NCI-H1417 (cell line): ENCODE results near the gene ATP10A.

ENCODE experiments used
- DNase-seq, 3 experiments: peaks; one replicate each; lab custom pipeline; 2025; lab: John Stamatoyannopoulos, UW

ATP10A gene

DNA sequence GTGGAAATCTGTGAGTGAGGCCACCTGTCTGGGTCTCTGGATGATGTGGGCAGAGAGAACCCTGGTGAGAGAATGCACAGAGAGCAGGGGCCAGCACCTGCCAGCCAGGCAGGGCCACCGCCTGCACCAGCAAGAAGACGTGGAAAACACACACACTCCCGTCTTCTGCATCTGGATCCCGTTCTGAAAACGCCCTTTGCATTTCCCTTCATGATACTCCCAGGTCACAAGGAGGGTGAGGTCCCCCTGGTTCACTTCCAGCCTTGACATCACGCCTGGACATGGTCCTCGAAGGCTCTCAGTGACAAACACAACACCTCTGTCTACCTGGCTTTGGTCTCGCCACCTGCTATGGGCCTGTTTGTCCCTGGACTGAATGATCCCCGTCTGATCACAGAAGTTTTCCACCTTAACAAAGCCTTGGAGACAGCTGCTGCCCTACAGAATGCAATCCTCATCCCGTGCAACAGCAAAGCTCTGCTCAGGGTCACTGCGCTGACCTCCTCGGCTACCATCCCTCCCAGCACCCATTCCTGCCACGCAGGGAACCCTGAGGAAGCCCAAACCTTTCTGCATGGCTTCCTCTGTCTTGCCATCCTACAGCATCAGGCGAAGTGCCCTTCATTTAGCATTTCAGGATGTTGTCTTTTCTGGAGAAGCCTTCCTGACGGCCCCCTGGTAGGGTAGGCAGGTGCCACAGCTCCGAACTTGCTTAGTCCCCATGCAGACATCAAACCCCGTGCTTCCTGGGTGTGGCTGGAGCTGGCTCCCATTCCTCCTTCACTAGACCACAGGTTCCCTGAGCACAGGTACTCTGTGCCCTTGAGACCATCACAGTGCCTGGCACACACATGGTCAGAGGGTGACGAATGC is 122.5 kb downstream of the ATP10A start:
- DNase-seq = no peak

DNA sequence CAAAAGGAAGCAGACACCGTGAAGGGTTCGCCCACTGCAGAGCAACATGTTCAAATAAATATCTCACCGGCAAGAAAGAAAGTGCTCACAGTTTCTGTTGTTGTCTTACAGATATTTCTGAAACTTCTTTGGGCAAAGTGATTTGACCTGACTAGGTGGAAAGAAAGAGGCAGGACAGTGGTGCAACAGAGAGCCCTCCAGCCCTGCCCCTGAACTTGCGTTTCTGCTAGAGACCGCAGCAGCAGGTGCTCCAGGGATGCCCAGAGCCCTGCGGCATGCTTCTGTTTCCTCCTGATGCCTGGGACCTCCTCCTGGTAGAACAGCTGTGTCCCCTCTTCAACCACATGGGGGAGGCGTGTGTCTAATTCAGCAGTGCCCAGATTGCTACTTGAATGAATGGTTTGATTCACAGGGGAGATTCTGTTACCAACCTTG is 123.4 kb downstream of the ATP10A start:
- DNase-seq = no peak

DNA sequence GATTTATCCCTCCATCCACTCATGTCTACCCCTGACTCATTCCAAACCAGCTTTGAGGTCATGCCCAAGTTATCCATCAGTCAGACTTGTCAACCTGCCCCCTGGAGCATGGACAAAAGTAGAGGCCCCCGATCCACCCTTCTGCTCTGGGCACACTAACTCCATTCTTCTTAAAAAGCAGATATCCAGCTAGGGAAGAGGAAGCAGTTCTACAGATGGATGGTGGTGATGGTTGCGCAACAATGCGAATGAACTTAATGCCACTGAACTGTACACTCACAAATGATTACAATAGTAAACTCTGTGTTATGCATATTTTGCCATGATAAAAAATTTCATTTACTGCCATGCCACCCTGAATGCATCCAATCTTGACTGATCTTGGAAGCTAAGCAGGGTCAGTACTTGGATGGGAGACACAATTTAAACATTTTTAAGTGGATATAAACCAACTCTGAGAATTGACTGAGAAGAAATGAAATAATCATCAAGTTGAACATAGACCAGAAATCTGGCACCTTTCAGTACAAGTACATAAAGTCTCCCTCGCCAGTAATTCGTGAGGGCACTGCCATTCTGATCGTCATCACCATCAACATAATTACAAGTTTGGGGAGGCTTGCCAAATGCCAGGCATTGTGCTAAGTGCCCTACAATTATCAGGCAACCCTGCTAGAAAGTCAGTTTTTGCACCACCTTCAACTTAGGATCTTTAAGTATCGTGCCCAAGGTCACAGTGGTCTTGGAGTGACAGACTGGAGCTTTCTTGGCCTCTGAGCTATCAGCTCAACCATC is 124.8 kb downstream of the ATP10A start:
- DNase-seq = no peak

DNA sequence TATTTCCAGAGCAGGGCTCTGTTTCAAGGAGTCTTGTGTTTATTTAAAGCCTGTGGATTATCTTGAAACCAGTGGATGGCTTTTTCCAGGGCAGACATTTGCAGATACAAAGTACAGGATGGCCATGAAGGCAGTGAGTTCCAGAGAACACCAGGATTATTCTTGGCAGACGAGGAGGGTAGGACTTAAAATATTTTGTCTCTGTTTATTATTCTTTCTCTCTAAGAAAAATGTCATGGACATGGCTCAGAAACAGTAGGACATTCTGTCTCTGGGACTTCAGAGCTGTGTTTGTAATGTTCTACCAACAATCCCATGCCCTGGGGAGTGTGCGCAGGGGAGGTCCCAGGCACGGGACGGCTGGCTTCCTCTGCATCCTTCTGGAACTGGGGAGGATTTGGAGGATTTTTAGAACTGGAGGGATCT is 125.9 kb downstream of the ATP10A start:
- no peak for DNase-seq

- no peak for DNase-seq
These were observed 126.7 kb downstream of the ATP10A start for GRCh38 chr15:25736461-25736860.

DNA sequence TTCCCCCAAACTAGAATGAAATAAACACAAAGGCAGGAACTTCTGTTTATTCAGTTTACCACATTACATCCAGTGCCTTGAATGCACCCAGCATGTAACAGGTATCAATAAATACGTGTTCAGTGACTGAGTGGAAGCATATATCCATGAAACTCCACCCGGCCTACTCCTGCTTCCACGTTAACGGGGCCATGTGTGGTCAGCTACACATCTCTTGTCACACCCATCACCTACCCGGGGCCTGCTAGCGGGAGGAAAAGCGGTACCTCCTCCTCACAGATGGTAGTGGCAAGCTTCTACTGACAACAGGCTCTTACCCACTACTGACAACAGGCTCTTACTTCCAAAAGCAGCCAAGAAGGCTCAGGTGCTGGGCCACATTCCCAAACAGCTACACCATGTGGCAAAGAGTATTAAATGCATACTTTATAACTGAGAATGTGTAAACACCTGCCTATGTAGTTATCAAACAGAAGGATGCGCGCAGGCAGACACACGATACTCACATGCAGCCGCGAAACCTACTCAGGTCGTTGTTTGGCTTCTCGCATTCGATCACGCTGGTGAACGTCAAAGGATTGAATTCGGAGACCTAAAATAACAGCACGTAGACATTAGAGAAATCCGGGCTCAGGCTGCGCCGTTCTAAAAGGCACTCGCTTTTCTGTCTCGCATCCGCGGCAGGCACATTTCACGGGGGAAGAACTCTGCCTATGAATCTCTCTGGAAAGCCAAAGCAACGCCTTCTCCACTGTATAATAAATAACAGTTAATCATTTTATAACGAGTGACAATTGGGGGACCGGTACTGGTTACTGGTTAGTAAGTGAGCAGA is 127.4 kb downstream of the ATP10A start:
- no peak for DNase-seq

DNA sequence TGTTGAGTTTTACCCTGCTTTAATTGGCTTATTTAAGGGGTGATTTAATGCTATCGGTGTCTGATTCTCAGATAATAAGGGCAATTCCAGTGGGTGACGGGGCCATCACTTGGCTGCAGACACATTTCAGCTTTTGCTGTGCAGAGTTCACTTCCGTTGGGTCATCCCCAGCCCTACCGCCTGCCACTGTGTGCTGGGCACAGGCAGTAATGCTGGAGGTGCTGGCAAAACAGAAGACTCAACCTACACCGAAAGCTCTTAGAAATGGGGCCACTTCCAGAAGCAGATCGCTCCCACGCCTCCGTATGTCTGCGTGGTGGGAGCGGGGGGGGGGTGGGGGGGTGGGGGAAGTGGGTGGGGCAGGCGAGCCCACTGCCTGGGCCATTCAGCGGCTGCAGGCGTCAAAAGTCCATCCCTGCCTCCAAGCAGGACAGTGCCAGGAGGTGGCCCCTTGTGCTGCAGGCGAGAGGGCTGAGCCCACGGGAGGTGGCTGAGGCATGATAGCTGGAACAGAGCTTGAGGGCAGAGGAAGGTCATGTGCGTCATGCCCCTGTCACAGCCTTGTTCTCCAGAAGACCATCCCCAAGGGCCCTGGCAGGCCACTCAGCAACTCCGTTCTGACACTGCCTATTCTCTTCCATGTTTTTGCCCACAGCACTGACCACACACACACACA is 128.3 kb downstream of the ATP10A start:
- no peak for DNase-seq

DNA sequence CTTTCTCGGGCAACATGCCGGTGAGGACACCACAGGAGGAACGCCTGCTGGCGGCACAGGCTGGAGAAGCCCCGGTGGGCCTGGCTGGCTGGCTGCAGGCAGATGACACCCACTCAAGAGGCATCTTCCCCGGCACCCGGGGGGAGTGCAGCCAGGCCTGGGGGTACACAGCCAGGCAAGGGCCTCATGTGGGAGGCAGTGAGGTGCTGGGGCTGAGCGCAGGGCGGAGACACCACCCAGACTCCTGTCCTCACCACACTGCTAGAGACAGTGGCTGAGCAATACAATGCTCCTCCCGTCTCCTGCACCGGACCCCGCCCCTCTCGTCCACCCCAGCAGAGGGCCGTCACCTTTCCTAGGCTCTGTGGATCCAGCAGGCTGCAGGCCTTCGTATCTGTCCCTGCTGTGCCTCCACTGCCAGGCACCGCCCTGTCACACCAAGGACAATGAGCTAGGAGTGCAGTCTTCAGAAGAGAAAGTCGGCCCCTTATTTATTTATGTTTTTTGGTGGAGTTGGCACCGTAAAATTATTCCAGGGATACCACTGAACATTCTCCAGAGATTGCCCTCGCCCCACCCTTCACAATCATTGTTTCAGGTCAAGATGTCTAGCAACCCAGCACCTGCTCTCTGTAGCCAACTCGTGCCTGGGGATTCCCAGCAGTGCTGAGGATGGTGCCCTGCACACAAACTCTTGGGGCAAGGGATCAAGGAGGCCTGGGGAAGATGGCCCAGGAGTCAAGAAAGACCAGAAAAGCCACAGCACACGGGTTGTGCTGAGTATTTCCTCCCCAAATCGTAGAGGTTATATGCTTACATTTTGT is 129.1 kb downstream of the ATP10A start:
- no peak for DNase-seq

DNA sequence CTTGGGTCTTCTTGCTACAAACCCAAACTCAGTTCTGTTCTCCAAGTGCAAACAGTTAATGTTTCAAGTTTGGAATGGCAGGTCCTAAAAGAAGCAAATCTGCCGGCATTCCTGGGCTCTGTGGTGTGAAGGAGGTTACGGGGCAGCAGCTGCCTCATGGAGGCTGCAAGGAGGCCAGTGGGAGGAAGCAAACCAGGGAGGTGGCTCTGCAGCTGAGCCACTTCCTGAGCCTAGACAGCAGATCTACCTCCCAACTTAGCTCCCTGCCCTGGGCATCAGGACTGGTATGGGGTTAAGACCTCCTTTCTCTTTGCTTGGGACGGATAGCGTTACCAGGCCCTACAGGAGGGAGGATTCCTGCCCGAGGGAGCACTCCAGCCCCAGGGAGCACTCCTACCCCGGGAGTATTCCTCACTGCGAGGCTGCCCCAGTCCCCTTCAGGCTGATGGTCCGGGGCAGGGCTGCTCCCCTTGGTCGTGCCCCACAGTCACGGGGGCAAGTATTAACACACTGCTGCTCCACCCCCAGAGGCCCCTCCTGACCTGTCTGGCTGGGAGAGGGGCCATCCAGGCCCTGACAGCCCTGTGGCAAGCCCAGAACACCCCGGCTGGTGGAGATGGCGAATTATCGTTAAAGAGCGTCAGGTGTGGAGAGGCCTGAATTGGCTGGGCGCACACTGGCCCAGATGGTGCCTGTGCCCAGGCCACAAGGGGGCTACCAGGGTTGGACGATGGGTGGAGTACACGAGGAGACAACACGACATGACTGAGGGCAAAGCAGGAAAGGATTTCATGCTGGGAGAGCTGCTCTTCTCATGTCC is 129.9 kb downstream of the ATP10A start:
- DNase-seq = no peak

DNA sequence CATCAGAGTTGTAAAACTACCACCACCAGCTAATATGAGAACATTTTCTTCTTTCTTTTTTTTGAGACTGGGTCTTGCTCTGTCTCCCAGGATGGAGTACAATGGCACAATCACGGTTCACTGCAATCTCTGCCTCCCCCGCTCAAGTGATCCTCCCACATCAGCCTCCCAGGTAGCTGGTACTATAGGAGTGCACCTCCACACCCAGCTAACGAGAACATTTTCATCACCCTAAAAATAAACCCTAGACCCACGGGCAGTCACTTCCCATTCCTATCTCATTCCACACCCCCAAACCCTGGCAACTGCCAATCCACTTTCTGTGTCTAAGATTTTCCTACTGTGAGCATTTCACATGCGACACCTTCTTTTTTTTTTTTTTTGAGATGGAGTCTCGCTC is 130.9 kb downstream of the ATP10A start:
- no peak for DNase-seq

GRCh38 chr15:25731411-25731810 is 131.7 kb downstream of the ATP10A start:
- no peak for DNase-seq

DNA sequence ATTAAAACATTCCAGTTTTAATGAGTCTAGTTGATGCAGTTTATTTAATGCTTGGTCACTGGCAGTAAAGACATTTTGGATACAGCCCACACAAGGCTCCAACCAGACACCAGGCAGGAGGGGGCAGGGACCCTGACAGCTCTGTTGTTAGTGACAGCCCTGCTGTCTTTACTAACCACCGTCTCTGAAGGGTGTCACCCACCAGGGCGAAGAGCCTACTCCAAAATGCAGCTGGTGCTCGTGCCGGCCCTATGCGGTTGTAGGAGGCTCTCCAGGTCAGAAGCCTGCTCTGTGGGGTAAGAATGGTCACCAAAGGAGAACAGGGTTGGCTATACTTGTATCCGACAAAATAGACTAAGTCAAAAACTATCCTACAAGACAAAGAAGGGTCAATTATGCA is 132.2 kb downstream of the ATP10A start:
- no peak for DNase-seq

DNA sequence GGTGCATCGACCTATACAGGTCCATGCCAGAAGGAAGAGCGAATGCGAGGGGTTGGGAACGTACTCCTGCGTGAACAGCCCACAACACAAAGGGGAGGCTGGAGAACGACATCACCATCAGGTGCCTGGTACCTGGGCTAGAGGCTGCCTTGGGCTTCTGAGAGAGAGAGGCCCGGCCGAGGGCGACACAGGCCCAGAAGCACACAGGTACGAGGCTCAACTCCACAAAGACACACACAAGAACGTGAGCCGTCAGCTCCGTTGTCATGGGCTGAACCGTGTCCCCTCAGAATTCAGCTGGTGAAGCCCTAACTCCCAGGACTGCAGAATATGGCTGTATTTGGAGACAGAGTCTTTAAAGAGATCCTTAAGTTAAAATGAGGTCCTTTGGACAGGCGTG is 134.3 kb downstream of the ATP10A start:
- no peak for DNase-seq

DNA sequence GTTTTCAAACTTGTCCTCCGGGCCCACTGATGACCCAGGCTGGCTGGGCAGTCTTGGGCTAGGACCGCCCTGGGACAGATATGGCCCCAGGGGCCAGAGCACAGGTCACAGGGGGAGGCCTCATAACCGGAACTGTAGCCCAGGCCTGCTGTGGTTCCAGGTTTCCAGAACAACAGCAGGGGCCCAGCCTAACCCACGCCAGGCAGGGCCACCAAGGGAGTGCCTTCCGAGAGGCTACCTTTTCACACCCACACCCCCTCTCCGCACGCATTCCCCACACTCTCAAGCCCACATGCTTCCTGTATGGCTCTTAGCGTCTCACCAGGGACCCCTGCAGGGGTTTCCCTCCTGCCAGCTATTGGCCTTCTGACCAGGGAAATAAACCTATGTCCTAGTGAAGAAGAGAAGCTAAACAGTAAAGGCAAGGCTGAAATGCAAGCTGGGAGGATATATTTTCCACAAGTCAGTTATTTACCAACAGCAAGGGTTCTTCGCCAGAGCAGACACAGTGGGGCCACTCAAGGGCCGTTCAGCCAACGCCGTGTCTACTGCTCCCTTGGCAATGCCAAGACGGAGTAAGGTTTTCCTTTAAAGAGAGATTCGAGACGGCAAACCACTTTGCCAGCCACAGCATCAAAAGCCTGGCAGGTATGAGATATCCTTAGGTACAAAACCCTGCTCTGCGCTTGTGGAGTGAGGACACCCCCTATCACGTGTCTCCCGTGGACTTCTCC is 135.1 kb downstream of the ATP10A start:
- DNase-seq = no peak

DNA sequence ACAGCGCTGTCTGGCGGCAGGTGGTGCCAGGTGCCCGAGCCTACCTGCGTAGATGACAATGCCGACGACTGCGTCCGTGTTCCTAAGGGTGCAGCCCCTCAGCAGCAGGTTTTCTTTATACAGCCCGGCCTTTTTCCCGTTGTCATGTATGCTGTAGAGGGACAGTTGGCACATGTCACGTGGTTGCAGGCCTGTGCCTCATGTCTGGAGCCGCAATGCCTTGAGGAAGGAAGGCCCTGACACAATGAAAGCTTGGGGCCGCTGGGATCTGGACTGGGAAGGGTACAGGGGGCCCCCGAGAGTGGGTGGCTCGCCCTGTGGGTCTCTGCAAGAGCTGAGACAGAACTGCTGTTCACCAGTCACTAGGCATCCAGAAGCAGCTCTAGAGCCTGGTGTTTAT is 136.0 kb downstream of the ATP10A start:
- no peak for DNase-seq

- DNase-seq = no peak
These were observed 137.4 kb downstream of the ATP10A start for GRCh38 chr15:25725758-25726157.

GRCh38 chr15:25724899-25725298 is 138.2 kb downstream of the ATP10A start:
- no peak for DNase-seq

- DNase-seq = no peak
These were observed 141.5 kb downstream of the ATP10A start for GRCh38 chr15:25721605-25721955.
